ENCODE data around the gene DPYSL5.
"Not testable (repeated sequence)": the region's sequence is repeated elsewhere in the genome, so short reads cannot be mapped to it uniquely, and the experiment has no call there.

Gene DPYSL5

GRCh38 chr2:26847655-26848335 is at the start of gene DPYSL5:
TSS of gene DPYSL5 (plus strand) at chr2:26848132. CDS start at chr2:26898500, 50,368 bp downstream.
- peak; percentile 80 for DNase-seq

- no peak for DNase-seq
These were observed 46.6 kb upstream of the DPYSL5 start for GRCh38 chr2:26801328-26801727.

GRCh38 chr2:26801796-26802195 is 46.1 kb upstream of the DPYSL5 start:
- no peak for DNase-seq

- no peak for DNase-seq
These were observed 42.7 kb upstream of the DPYSL5 start for GRCh38 chr2:26805241-26805676.

- peak; percentile 47 for DNase-seq
These were observed 40.0 kb upstream of the DPYSL5 start for GRCh38 chr2:26807788-26808460.

GRCh38 chr2:26809211-26809610 is 38.7 kb upstream of the DPYSL5 start:
- no peak for DNase-seq

- no peak for DNase-seq
These were observed 37.9 kb upstream of the DPYSL5 start for GRCh38 chr2:26809876-26810577.

GRCh38 chr2:26811261-26811660 is 36.7 kb upstream of the DPYSL5 start:
- DNase-seq, result no peak

- DNase-seq, result no peak
These were observed 35.9 kb upstream of the DPYSL5 start for GRCh38 chr2:26811791-26812694.

GRCh38 chr2:26812731-26813130 is 35.2 kb upstream of the DPYSL5 start:
- no peak for DNase-seq

- DNase-seq, result not testable (repeated sequence)
These were observed 33.7 kb upstream of the DPYSL5 start for GRCh38 chr2:26814072-26814765.

GRCh38 chr2:26816893-26817292 is 31.0 kb upstream of the DPYSL5 start:
- no peak for DNase-seq

GRCh38 chr2:26818255-26818654 is 29.7 kb upstream of the DPYSL5 start:
- DNase-seq, result no peak

- no peak for DNase-seq
These were observed 29.0 kb upstream of the DPYSL5 start for GRCh38 chr2:26818972-26819371.

GRCh38 chr2:26820932-26821331 is 27.0 kb upstream of the DPYSL5 start:
- DNase-seq, result no peak

GRCh38 chr2:26822877-26823276 is 25.1 kb upstream of the DPYSL5 start:
- no peak for DNase-seq

- peak; percentile 2 for DNase-seq
These were observed 9.6 kb upstream of the DPYSL5 start for GRCh38 chr2:26838121-26838906.

GRCh38 chr2:26840937-26841610 is 6.9 kb upstream of the DPYSL5 start:
- DNase-seq, result peak; percentile 57

GRCh38 chr2:26843041-26843440 is 4.9 kb upstream of the DPYSL5 start:
- no peak for DNase-seq

- DNase-seq, result peak; percentile 26
These were observed 2.9 kb upstream of the DPYSL5 start for GRCh38 chr2:26845021-26845420.
